Neural cell (in vitro differentiated cells): ENCODE results near the gene KREMEN1. TPM values are rescaled to one million over a fixed set of nuclear protein-coding genes. Genes with fewer than 3 reads are reported as not detected.

ENCODE experiments used
- H2AFZ ChIP-seq: fragments of 200-600, 300-800 bp; sonication (generic), shearing (Covaris generic); 2 replicates; pipeline ENCODE4 v1.6.0; 2014; ENCODE audit warnings: low read depth, mild to moderate bottlenecking, antibody characterized with exemption, low read length, moderate library complexity
- H3F3A ChIP-seq: fragments of 200-600 bp; shearing (Covaris generic); 2 replicates; pipeline ENCODE4 v1.6.1; 2016; ENCODE audit warnings: mild to moderate bottlenecking, moderate library complexity, mixed read lengths, antibody characterized with exemption, low read length; ENCODE audit not compliant: insufficient read depth, poor library complexity, severe bottlenecking
- H3K27ac ChIP-seq: fragments of 200-600, 300-800 bp; sonication (generic), shearing (Covaris generic); 2 replicates; pipeline ENCODE4 v1.5.1; 2014; ENCODE audit warnings: mild to moderate bottlenecking, low read length, moderate library complexity
- H3K27me3 ChIP-seq: fragments of 300-800, 200-600 bp; sonication (generic), shearing (Covaris generic); 2 replicates; pipeline ENCODE4 v1.6.0; 2014; ENCODE audit warnings: mild to moderate bottlenecking, low read depth, low read length, moderate library complexity; ENCODE audit not compliant: insufficient read depth
- H3K36me3 ChIP-seq: fragments of 300-800, 200-600 bp; sonication (generic), shearing (Covaris generic); 2 replicates; pipeline ENCODE4 v1.5.1; 2014; ENCODE audit warnings: mild to moderate bottlenecking, antibody characterized with exemption, low read length, moderate library complexity; ENCODE audit not compliant: insufficient read depth
- H3K4me2 ChIP-seq: fragments of 300-800, 200-600 bp; sonication (generic), shearing (Covaris generic); 2 replicates; pipeline ENCODE4 v1.6.0; 2014; ENCODE audit warnings: mild to moderate bottlenecking, low read length
- H3K4me3 ChIP-seq: fragments of 300-800, 200-600 bp; sonication (generic), shearing (Covaris generic); 2 replicates; pipeline ENCODE4 v1.5.1; 2014; ENCODE audit warnings: mild to moderate bottlenecking, low read length, moderate library complexity
- H3K79me2 ChIP-seq: fragments of 200-600 bp; shearing (Covaris generic); replicated peaks from 2 replicates; pipeline ENCODE4 v1.6.0; 2014; ENCODE audit warnings: mild to moderate bottlenecking, low read length, moderate library complexity; ENCODE audit not compliant: insufficient read depth
- H3K9ac ChIP-seq: fragments of 300-800, 200-600 bp; sonication (generic), shearing (Covaris generic); 2 replicates; pipeline ENCODE4 v1.6.1; 2016; ENCODE audit warnings: mild to moderate bottlenecking, low read length, mixed read lengths
- H3K9me2 ChIP-seq: fragments of 200-600 bp; shearing (Covaris generic); 2 replicates; pipeline ENCODE4 v1.6.1; 2016; ENCODE audit warnings: mild to moderate bottlenecking, low read length, mixed read lengths; ENCODE audit not compliant: insufficient read depth
- H3K9me3 ChIP-seq: fragments of 200-600, 300-800 bp; sonication (generic), shearing (Covaris generic); 2 replicates; pipeline ENCODE4 v1.6.1; 2016; ENCODE audit warnings: mild to moderate bottlenecking, mixed run types, low read length, moderate library complexity, mixed read lengths
- H4K20me1 ChIP-seq: fragments of 200-600 bp; shearing (Covaris generic); 2 replicates; pipeline ENCODE4 v1.6.1; 2016; ENCODE audit warnings: mild to moderate bottlenecking, mixed run types; ENCODE audit not compliant: insufficient read depth
- CTCF ChIP-seq: fragments of 450-650 bp; IDR thresholded peaks from 2 replicates; pipeline ENCODE4 v1.5.1; 2014; ENCODE audit warnings: antibody characterized with exemption, mild to moderate bottlenecking, moderate library complexity; ENCODE audit not compliant: poor library complexity, severe bottlenecking
- EP300 ChIP-seq: fragments of 450-650 bp; conservative IDR thresholded peaks from 2 replicates; pipeline ENCODE4 v1.6.1; 2014; ENCODE audit warnings: antibody characterized with exemption, mild to moderate bottlenecking, moderate library complexity; ENCODE audit not compliant: poor library complexity, severe bottlenecking
- EZH2 ChIP-seq: fragments of 200-600, 300-800 bp; shearing (Covaris generic), sonication (generic); IDR thresholded peaks from 2 replicates; pipeline ENCODE4 v1.6.1; 2014; ENCODE audit warnings: antibody characterized with exemption, low read length, borderline replicate concordance, mild to moderate bottlenecking; ENCODE audit not compliant: insufficient read depth, poor library complexity, severe bottlenecking
- MXI1 ChIP-seq: fragments of 450-650 bp; conservative IDR thresholded peaks from 2 replicates; pipeline ENCODE4 v1.6.1; 2014; ENCODE audit warnings: antibody characterized with exemption, mild to moderate bottlenecking; ENCODE audit not compliant: poor library complexity, severe bottlenecking
- POLR2AphosphoS5 ChIP-seq: IDR thresholded peaks from 2 replicates; pipeline ENCODE4 v1.6.1; 2012
- RAD21 ChIP-seq: fragments of 450-650 bp; conservative IDR thresholded peaks from 2 replicates; pipeline ENCODE4 v1.6.1; 2014; ENCODE audit warnings: antibody characterized with exemption, mild to moderate bottlenecking, moderate library complexity
- REST ChIP-seq: IDR thresholded peaks from 2 replicates; pipeline ENCODE4 v1.6.1; 2012; ENCODE audit warnings: borderline replicate concordance
- SMC3 ChIP-seq: fragments of 450-650 bp; conservative IDR thresholded peaks from 2 replicates; pipeline ENCODE4 v1.6.1; 2014; ENCODE audit warnings: antibody characterized with exemption, mild to moderate bottlenecking, moderate library complexity; ENCODE audit not compliant: poor library complexity
- TAF1 ChIP-seq: IDR thresholded peaks from 2 replicates; pipeline ENCODE4 v1.6.1; 2012; ENCODE audit warnings: low read depth
- polyA plus RNA-seq: library from polyadenylated mRNA; depleted of rRNA; stranded (reverse); fragments of >200 nt; gene quantifications from 2 replicates; pipeline ENCODE4 v1.2.3, GENCODE V29; 2014

KREMEN1 gene
- polyA plus RNA-seq, 1 donor from 2014 or later = 3.3 TPM

- Histone ChIP-seq H3K27ac (no peak overlapping the region), H3F3A (no peaks in the 10 kb centered on the region), H3K36me3 (no peaks in the 10 kb centered on the region), H3K4me2 (no peak overlapping the region), H3K9me3 (no peaks in the 10 kb centered on the region), H3K79me2 (no peaks in the 10 kb centered on the region), H3K9me2 (no peaks in the 10 kb centered on the region), H3K27me3 (no peaks in the 10 kb centered on the region), H3K9ac (no peak overlapping the region), H4K20me1 (no peaks in the 10 kb centered on the region), H2AFZ (no peak overlapping the region), H3K4me3 (no peak overlapping the region)
- TF ChIP-seq EZH2 (no peak), TAF1 (no peak), POLR2AphosphoS5 (no peak), EP300 (no peak), CTCF (no peak), MXI1 (no peak)
Observed at GRCh38 chr22:29130476-29130875, 57.6 kb downstream of the KREMEN1 start.

GRCh38 chr22:29133603-29134133 is 60.8 kb downstream of the KREMEN1 start:
- Histone ChIP-seq H3K79me2 (no peaks in the 10 kb centered on the region), H4K20me1 (no peaks in the 10 kb centered on the region), H3K9me3 (no peaks in the 10 kb centered on the region), H3F3A (no peaks in the 10 kb centered on the region), H3K27me3 (no peaks in the 10 kb centered on the region), H3K36me3 (no peaks in the 10 kb centered on the region), H3K9ac (no peak overlapping the region), H3K9me2 (no peaks in the 10 kb centered on the region), H2AFZ (no peak overlapping the region), H3K27ac (no peak overlapping the region), H3K4me2 (no peak overlapping the region), H3K4me3 (no peak overlapping the region)
- TF ChIP-seq SMC3 (no peak), REST (no peak), EZH2 (no peak), TAF1 (no peak), CTCF (no peak), RAD21 (no peak), POLR2AphosphoS5 (no peak), EP300 (no peak), MXI1 (no peak)
